ENCODE results near the gene SCARB2. TPM values are rescaled to one million over a fixed set of nuclear protein-coding genes. Genes with fewer than 3 reads are reported as not detected.

Gene SCARB2
- total and polyA plus RNA-seq, 2 of the 4 experiments (the other 2 are of a cell fraction): 69.2 to 102 TPM

DNA sequence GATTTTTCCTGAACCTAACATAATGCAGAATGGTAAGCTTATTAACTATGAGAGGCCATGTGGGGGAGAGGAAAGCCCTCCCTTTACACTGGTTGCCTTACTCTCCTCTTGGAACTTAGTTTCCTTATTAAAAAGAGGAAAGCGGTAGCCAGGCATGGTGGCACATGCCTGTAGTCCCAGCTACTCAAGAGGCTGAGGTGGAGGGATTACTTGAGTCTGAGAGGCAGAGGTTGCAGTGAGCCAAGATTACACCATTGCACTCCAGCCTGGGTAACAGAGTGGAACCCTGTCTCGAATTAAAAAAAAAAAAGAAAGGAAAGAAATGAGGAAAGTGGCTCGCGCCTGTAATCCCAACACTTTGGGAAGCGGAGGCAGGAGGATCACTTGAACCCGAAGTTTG lies 39.9 kb upstream of the SCARB2 start:
- no peaks in the 10 kb centered on the region for H4K20me1 ChIP-seq (ENCODE audit: insufficient read depth, low read length)
- no peak overlapping the region for H3K27ac ChIP-seq (ENCODE audit: insufficient read depth, low read length)
- H3K56ac ChIP-seq (ENCODE audit: extremely low read depth, insufficient read depth, low read length): no peak overlapping the region
- dilution Hi-C loops (cut with HindIII; ENCODE audit: low sequenced_read_pairs, unreplicated experiment): no loop called here
- no peak overlapping the region for H3K4me3 ChIP-seq (ENCODE audit: insufficient read depth, low read depth, low read length)
- WGBS, 2 experiments (ENCODE audit: extremely low coverage in 2 of 2, insufficient read length in 1 of 2): 80% methylated on average over 1 of the region's 6 CpGs; no CpG with 5 or more reads in 1 of the 2 experiments
- no peak overlapping the region for H2AFZ ChIP-seq (replicated peaks; ENCODE audit: low read length, poor library complexity)
- H3K4ac ChIP-seq (ENCODE audit: low read depth, low read length): no peak overlapping the region
- no peak overlapping the region for H2BK120ac ChIP-seq (ENCODE audit: low read depth, low read length)
- TF ChIP-seq CHD1 (IDR thresholded peaks at IDR 0.05; ENCODE audit: low read depth, low read length): no peak
- no peak for TF ChIP-seq MAFK (IDR thresholded peaks at IDR 0.05; ENCODE audit: low read depth, low read length)
- TF ChIP-seq RCOR1 (IDR thresholded peaks at IDR 0.05; ENCODE audit: insufficient replicate concordance, low read length): no peak
- no peak for TF ChIP-seq SMC3 (IDR thresholded peaks at IDR 0.05; ENCODE audit: low read depth, low read length)
- TF ChIP-seq CEBPB (IDR thresholded peaks at IDR 0.05; ENCODE audit: low read depth, low read length): no peak
- TF ChIP-seq MXI1 (IDR thresholded peaks at IDR 0.05; ENCODE audit: borderline replicate concordance, low read depth, low read length): no peak
- no peak overlapping the region for H2BK5ac ChIP-seq (ENCODE audit: low read depth, low read length, poor library complexity, severe bottlenecking)
- H3K9ac ChIP-seq (ENCODE audit: low read depth, low read length): no peak overlapping the region
- in situ Hi-C loops (cut with MboI; ENCODE audit: low sequenced_read_pairs): no loop called here
- CTCF ChIA-PET: no interaction called here
- DNase-seq (no peak), ATAC-seq (ENCODE audit: low read depth) (no peak)
- no peak overlapping the region for H4K91ac ChIP-seq (ENCODE audit: insufficient read depth, low read depth, low read length)
- H3K4me1 ChIP-seq (ENCODE audit: control insufficient read depth, insufficient read depth, low read length): no peaks in the 10 kb centered on the region
- H3K23ac ChIP-seq (ENCODE audit: low read depth, low read length): no peak overlapping the region
- POLR2A ChIA-PET (ENCODE audit: unreplicated experiment): no interaction called here
- no peak overlapping the region for H3K14ac ChIP-seq (replicated peaks; ENCODE audit: low read depth, low read length)
- H2AK9ac ChIP-seq (replicated peaks; ENCODE audit: low read depth, low read length, poor library complexity): no peak overlapping the region
- peaks cover 69% of the 10 kb centered on the region for H3K27me3 ChIP-seq (ENCODE audit: control insufficient read depth, insufficient read depth, low read length)
- H2AK5ac ChIP-seq (ENCODE audit: low read depth, low read length): no peak overlapping the region
- H3K79me1 ChIP-seq (ENCODE audit: low read depth in 1 of 2, low read length in 2 of 2): no peaks in the 10 kb centered on the region
- BruUV-seq (replicated peaks): no TSS peak
- no peak overlapping the region for H3K18ac ChIP-seq (ENCODE audit: low read depth, low read length)
- no peak overlapping the region for H3K4me2 ChIP-seq (ENCODE audit: low read depth, low read length)
- intact Hi-C loops (cut with micrococcal nuclease): no loop called here
- H4K8ac ChIP-seq (ENCODE audit: low read depth in 2 of 2, low read length in 2 of 2): no peak overlapping the region
- H2BK20ac ChIP-seq (ENCODE audit: low read depth, low read length): no peak overlapping the region
- H2BK15ac ChIP-seq (ENCODE audit: low read depth, low read length): no peak overlapping the region
- H3K9me1 ChIP-seq (ENCODE audit: insufficient read depth, low read length): no peaks in the 10 kb centered on the region
- no peak overlapping the region for H4K5ac ChIP-seq (ENCODE audit: low read depth, low read length)
- H3K9me3 ChIP-seq (ENCODE audit: control insufficient read depth, insufficient read depth, low read length): no peaks in the 10 kb centered on the region
- H3K36me3 ChIP-seq (ENCODE audit: control insufficient read depth, insufficient read depth, low read length): no peaks in the 10 kb centered on the region
